GM15510 (cell line): ENCODE data around the gene ECD.
A peak's percentile ranks its signal among the peaks of the same experiment; 100 is the strongest.

Source experiments
- POLR2A ChIP-seq: IDR thresholded peaks from 3 replicates; pipeline ENCODE4 v1.6.1; 2011; ENCODE audit warnings: borderline replicate concordance; ENCODE audit not compliant: insufficient read length; ENCODE audit errors: extremely low read depth

ECD gene

DNA sequence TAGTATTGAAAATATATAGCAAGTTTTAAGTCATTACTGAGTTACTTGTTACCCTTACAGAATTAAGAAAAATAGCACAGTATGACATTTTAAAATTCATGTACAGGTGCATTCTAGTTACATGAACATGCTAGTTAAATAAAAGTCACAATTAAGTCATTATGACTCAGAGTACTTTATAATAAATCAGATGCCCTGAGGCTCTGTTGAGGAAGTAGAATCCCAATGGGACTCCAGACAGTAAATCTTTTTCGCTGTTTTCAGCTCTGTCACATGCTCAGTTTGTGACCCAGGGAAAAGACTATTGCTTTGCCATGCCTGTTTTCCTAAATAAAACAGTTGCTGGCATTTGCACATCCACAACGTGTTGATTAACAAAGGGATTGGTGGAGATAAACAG, 36.5 kb downstream of the ECD start:
- no peak for TF ChIP-seq POLR2A

DNA sequence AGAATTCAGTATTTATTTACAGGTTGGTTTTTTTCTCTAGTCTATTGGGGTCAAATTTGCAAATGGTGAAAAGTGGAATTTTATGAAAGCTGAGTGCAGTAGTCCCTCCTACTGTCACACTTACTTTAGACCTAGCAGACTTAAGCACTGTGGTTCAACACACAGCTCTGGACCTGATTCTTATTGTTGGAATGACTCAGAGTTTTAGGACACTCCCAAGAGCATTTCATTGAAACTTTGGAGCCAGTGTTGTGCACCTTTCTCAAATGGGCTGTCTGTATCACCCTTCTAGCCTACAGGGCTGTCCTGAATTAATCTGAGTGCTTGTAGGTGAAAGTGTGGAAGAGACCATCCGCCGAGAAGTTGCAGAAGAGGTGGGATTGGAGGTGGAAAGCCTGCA, 41.5 kb downstream of the ECD start:
- TF ChIP-seq POLR2A: no peak

DNA sequence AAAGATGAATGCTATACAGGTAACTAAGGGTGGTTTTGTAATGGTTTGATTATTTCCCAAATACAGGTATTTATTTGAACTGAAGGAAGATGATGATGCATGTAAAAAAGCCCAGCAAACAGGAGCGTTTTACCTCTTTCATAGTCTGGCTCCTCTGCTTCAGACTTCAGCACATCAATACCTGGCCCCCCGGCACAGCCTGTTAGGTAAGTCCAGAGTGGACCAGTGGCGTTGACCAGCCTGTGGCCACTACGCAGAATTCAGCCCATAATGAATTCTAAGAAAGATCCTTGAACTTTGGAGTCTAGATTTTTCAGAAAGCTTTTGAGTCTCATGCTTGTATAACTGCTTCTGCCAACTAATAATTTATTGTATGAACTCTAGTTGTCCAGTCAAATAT, 47.9 kb downstream of the ECD start:
- no peak for TF ChIP-seq POLR2A

DNA sequence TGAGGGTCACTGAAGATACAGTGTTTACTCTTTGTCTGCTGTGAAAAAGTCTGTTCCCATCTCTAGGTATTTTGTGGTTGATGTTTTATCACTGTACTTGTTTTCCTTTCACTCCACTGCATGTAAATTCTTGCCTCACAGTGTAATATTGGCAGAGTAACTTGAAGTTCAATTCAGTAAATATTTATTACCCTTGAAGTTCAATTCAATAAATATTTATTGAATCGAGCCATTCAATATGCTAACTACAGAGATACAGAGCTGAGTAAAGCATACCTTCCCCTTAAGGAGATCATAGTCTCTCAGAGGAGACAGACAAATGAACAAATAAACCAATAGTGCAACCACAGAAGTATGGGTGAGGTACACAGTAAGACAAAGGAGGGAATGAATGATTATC, 48.4 kb downstream of the ECD start:
- TF ChIP-seq POLR2A: no peak

DNA sequence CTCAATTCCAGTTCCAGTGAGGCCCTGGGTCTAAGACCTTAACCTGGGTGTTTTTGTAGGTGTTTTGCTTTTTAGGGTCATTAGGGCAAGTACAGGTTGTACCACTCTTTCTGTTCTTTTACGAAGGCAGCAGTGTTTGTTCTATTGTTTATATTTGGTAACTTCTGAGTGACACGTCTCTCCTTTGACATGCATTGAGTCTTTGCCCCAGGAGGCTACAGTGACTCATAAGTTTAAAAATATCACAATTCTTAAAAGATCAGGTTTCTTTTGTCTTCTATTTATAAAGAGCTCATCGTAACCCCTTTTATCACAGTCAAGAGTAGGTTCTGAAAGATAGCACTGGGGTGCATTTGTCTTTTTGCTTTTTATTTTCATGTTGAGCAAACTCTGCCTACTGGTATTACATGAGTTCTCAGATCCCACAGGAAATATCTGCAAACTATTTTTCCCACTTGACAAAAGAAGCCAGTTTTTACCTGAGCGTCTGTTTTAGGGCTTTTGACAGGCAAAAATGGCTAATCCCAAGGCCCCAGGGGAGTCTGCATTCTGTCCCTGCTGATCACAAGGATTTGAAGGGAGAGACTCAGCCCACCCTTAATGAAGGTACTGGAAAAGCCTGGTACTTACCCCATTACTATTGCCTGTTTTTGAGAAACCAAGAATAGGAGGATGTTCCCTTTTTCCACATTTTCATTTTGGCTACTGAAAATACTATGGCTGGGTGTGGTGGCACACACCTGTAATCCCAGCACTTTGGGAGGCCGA, 49.6 kb downstream of the ECD start:
- TF ChIP-seq POLR2A: no peak

DNA sequence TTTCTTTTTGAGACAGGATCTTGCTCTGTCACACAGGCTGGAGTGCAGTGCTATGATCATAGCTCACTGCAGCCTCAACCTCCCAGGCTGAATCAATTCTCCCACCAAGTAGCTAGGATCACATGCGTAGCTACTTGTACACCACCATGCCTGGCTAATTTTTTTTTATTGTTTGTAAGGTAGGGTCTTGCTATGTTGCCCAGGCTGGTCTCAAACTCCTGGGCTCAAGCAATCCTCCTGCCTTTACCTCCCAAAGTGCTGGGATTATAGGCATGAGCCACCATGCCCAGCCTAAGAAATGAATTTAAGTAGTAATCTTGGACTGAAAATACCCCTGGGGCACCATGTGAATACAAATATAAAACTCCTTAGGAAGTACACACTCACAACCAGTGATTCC, 51.8 kb downstream of the ECD start:
- no peak for TF ChIP-seq POLR2A

DNA sequence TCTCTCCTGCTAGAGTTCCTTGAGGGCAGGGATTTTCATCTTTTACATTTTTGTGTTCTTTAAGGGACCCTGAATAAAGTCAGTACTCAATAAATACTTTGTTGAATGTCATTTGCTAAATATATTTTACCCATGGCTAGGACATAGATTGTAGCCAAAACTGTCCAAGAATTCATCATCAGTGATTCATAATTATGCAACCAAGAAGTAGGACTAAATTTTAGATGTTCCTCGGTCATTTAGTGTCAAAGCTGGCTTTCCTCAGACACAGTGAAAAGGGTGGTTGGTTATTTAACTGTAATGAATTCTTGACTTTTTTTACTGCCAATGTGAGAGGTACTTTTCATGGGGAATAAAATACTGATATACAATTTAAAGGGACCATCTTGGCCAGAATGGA, 54.3 kb downstream of the ECD start:
- no peak for TF ChIP-seq POLR2A

DNA sequence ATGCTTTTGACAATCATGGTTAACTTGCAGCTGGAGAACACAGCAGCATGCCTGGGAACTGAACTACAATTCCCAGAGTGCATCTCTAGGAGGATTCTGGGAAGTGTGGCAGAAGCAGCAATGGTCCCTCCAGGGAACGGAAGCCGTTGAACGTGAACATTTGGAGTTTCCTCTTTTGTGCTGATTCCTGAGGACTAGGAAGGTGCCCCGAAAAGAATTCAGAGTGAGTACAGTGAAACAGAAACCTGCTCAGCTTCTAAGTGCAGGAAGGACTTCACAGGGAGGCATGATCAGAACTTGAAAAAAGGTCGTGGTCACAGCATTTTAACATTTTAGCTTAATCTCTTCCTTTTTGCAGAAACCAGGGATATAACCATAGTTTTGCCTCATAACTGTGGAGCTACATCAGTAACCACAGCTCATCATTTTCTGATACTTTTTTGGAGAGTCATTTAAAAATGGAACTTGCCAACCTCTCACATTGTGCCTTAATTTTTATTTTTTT, 57.4 kb downstream of the ECD start, which contains the start of gene NUDT13:
Gene NUDT13, plus strand, starts transcription at position 111 of the 505 bp plus-strand sequence. CDS start 3,911 bp downstream, outside the sequence.
- TF ChIP-seq POLR2A: no peak

DNA sequence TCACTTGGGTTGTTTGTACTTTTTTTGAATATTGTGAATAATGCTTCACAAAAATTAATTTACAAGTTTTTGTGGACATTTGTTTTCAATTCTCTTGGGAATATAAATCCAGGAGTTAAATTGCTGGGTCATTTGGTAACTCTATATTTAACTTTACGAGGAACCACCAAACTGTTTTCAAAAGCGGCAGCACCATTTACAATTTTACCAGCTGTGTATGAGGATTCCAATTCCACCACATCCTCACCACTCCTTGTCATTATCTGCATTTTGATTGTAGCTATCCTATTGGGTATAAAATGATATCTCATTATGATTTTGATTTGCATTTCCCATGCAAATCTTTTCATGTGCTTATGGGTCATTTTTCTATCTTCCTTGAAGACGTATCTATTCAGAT, 61.5 kb downstream of the ECD start:
- no peak for TF ChIP-seq POLR2A

DNA sequence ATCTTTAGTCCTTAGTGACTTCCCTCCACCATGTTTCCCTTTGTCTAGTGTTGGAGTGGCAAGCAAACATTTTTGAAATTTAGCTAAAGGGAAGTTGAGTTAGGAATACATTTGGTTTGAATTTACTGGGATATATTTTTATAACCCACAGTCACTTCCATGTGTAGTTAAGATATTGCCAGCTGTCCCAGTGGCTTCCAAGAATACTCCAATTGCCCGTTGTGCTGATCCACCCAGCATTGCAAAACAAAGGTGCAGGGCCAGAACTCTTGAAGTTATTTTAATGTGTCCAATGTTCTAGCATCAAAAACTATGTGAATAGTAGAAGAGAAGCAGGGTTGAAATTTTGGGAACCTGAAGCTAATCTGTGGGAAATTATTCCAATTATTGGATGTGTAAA, 68.7 kb downstream of the ECD start:
- no peak for TF ChIP-seq POLR2A

DNA sequence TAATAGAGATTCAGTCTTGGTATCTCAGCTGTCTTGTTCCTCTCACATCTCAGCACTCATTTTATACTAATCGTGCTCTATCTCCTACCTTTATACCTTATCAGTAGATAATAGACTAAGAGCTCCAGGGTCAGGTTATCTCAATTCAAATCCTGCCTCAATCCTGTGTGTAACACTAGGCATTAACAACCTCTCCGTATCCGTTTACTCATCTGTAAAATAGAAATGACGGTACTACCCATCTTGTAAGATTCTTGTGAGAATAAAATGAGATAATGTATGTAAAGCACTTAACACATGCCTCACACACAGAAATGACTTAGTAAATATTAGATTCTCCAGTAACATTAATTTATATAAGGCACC, 70.5 kb downstream of the ECD start:
- no peak for TF ChIP-seq POLR2A

DNA sequence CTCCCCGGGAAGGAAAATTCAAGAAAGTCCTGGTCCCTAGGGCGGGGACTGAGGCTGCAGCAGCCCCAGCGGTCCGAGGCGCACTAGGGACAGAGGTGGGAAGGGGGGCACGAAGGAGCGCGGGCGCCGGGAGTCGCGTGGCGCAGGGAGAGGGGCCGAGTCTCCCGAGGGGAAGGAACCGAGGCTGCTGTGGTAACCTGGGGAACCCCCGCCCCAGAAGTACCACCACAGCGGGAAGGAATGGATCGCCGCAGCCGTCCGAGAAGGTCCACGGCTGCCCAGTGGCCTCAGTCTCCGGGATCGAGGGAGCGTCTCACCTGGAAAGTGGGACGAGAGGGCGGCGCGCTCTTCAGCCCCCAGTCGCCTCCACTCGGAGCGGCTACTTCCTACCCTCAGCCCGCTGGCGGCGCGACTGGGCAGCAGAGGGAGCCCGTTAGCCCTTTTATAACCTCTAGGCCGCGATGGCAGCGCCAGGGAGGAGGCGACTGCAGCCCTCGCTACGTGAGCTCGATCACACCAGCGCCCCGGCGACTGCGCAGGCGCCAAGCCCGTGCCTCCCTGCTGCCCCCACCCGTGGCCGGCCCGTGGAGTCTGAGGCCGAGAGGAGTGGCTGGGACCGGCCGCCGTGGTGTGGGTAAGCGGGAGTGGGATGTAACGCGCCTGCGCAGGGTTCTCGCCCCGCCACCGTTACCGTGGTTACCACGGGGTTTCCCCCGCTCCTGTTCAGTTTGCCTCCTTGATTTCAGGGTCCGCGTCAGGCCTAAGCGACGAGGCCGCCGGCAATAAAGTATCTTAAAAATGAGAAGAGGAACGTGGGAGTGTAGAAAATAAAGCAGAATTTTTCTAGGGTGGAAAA, 71.1 kb downstream of the ECD start, which contains the start of gene P4HA1:
Gene P4HA1, minus strand, starts transcription at position 418 of the 856 bp plus-strand sequence. CDS start 21,983 bp downstream, outside the sequence.
- TF ChIP-seq POLR2A: peak; percentile 99

DNA sequence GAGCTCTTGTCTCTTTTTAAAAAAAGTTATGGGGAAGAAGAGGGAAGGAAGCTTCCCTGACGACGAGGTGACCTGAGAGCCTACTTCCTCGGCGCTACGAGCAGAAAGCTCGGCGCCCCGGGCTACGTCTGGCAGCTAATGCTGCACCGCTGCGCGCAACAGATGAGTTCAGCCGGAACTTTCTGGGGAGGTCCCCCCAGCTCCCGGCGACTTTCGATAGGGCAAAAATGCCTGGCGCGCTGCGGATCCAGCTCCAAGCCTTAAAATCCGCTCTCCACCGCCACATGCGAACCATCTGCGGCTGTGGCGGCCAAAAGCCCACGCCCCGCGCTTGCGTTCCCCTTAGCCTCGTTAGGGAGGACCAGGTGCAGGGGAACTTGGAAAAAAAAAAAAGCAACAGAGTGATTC, 71.8 kb downstream of the ECD start:
- TF ChIP-seq POLR2A: peak; percentile 50

DNA sequence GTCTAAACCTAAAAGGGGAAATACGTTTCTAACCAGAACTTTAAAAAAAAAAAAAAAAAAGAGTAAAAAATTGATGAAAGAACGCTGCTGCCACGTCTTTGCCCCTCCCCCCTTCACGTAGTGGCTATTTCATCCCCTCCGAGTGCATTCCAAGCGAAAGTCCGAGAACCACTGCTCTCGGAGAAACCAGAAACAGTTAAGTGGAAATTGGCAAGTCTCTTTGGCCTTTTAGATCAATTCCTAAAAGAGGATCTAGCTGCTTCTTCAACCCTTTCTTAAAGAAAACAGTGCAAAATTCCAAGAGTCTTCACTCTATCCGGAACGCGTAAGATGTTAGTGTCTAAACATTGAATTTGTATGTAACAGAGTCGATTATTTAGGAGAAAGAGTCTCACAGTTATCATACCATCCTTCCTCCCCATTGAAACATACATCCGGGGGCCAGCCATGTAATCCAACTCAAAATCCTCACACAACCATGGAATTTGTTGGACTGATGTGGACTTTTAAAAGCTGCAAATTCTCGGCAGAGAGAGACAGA, 72.3 kb downstream of the ECD start:
- TF ChIP-seq POLR2A: no peak

DNA sequence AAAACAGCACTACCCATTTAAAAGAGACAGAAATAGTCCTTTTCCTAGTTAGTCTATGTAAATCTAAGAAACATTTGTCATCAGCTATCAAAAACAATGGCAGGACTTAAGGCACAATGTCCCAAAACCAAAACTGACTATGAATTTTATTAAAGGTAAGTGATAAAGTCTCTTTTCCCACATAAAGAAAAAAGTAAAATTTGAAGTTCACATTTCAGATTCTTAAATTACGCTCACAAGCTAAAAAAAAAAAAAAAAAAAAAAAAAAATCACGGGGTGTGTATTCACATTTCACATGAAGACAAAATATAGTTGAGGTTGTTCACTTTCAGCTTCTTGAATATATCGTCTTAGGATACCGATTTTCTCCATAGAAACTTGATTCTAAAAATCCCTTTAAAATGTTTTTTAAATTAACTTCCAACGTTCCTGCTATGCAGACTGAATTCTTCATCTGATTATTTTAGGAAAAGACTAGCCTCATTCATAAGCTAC, 72.8 kb downstream of the ECD start:
- TF ChIP-seq POLR2A: no peak
